Fibroblast of upper back skin (primary cell): ENCODE data around the gene RDX.
"Not testable (repeated sequence)": the region's sequence is repeated elsewhere in the genome, so short reads cannot be mapped to it uniquely, and the experiment has no call there.

ENCODE experiments used
- DNase-seq: peaks from one replicate; pipeline ENCODE4 v3.0.0-alpha.2; 2013

Gene RDX

GRCh38 chr11:110305169-110306018 lies 9.0 kb upstream of the RDX start:
- DNase-seq = peak; percentile 25

- DNase-seq = no peak
Observed at GRCh38 chr11:110303414-110303826, 7.0 kb upstream of the RDX start.

GRCh38 chr11:110301577-110301976 lies 5.2 kb upstream of the RDX start:
- no peak for DNase-seq

GRCh38 chr11:110301032-110301431 lies 4.6 kb upstream of the RDX start:
- DNase-seq = no peak

DNA sequence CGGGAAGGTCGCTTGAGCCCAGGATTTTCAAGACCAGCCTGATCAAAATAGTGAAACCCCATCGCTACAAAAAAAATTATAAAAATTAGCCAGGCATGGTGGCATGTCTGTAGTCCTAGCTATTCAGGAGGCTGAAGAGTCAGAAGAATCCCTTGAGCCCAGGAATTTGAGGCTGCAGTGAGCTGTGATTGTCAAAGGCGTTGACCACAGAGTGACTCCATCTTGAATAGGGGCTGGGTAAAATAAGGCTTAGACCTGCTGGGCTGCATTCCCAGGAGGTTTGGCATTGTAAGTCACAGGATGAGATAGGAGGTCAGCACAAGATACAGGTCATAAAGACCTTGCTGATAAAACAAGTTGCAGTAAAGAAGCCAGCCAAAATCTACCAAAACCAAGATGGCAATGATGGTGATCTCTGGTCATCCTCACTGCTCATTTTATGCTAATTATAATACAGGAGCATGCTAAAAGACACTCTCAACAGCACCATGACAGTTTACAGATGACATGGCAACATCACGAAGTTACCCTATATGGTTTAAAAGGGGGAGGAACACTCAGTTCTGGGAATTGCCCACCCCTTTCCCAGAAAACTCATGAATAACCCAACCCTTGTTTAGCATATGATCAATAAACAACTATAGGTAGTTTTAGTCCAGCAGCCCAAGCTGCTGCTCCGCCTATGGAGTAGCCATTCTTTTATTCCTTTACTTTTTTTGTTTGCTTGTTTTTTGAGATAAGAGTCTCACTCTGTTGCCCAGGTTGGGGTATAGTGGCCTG lies 2.8 kb upstream of the RDX start:
- no peak for DNase-seq

GRCh38 chr11:110298301-110298765 lies 1.9 kb upstream of the RDX start:
- no peak for DNase-seq

GRCh38 chr11:110297726-110298300 lies 1.4 kb upstream of the RDX start:
- DNase-seq = peak; percentile 29

- DNase-seq = peak; percentile 18
Observed at GRCh38 chr11:110297076-110297725, 787 bp upstream of the RDX start.

DNA sequence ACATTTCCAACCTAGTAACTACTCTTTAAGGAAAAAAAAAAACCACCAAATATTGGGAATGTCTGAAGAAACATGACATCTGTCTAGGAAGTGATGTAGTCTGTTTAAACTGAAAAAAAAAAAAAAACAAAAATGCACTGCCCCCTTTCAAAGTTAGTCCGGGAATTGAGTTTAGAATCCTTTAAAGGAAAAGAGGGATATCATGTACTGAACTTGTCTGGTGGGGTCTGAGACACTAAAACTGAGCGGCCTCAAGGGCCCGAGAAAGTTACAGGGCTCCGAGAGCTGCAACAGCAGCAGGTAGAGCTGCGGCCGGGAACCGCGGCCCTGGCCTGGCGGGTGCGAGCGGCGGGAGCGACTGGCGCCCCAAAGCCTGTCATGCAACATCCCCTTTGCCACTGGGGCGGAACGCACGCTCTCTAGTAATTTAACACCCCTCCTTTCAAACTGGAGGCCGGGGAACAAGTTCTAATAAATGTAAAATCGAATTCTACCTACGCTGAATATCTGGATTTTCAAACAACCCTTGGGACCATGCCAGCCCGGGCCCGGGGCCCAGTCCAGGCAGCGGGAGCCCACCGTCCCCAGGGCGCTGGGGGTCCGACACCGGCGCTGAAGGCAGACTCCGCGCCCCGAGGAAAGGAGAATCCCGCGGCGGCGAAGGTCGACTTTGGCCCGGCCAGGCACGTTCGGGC lies 736 bp downstream of the RDX start:
- DNase-seq = peak; percentile 26

DNA sequence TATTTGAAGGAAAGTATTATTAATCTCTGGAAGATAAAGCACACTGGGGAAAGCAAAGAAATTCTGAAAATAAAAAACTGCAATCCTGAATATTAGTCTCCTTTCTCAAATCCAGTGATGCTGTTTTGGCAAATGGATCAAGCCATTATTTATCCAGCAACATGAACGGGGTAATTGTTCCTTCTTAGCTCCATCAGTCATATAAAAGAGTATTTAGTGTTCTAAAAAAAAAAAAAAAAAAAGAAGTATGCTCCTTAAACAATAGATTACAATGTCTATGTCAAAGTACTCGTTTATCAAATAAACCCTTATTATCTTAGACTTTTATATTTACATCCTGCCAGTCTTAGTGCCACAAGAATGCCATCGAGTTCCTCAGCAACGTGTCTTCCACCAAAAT lies 1.3 kb downstream of the RDX start:
- DNase-seq = no peak

- DNase-seq = no peak
Observed at GRCh38 chr11:110294509-110294908, 1.9 kb downstream of the RDX start.

DNA sequence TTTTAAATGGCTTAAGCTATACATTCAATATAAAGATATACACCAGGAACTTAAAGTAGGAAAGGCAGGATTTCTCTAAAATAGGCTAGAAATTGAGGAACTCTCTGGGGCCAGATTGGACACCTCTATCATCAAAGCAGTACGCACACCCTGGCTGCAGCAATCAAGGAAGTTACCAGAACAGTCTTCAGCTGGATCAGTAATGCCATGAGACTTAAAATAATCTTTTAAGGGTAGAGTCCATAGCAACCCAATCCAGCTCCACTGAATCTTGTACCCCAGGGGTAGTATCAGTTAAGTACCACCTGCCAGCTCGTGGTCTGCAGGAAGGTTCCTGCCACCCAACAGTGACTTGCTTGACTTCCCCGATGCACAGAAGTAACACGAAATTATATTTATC lies 3.0 kb downstream of the RDX start:
- no peak for DNase-seq

GRCh38 chr11:110292146-110292545 lies 4.3 kb downstream of the RDX start:
- DNase-seq = not testable (repeated sequence)

GRCh38 chr11:110290591-110291334 lies 5.7 kb downstream of the RDX start:
- no peak for DNase-seq

GRCh38 chr11:110289472-110289871 lies 6.9 kb downstream of the RDX start:
- no peak for DNase-seq

- DNase-seq = no peak
Observed at GRCh38 chr11:110287537-110287936, 8.9 kb downstream of the RDX start.

GRCh38 chr11:110286298-110287040 lies 9.9 kb downstream of the RDX start:
- no peak for DNase-seq

DNA sequence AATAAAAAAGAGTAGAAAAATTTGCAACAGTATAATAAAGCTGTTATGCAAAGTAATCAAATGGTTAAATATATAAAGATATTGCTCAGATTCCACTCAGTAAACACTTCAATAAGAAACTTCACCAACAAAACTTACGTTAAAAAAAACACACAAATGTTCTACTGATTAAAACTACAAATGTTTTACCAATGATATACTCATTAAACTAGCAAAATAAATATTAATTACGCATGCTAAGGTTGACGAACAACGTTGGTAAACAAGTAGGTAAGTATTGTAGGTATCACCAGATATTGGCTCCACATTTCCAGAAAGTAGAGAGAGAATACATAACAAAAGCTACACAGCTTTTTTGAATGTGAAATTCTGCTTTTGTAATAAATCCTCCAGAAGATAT lies 12.6 kb downstream of the RDX start:
- no peak for DNase-seq

DNA sequence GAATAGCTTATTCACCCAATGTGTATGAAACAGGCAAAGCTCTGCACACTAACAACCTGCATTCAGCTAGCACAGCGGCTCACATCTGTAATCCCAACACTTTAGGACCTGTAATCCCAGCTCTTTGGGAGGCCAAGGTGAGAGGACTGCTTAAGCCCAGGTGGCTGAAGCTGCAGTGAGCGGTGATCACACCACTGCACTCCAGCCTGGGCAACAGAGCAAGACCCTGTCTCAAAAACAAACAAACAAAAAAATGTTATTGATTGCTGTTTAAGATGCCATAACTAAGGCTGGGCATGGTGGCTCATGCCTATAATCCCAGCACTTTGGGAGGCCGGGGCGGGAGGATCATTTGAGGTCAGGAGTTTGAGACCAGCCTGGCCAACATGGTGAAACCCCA lies 15.8 kb downstream of the RDX start:
- DNase-seq = not testable (repeated sequence)

DNA sequence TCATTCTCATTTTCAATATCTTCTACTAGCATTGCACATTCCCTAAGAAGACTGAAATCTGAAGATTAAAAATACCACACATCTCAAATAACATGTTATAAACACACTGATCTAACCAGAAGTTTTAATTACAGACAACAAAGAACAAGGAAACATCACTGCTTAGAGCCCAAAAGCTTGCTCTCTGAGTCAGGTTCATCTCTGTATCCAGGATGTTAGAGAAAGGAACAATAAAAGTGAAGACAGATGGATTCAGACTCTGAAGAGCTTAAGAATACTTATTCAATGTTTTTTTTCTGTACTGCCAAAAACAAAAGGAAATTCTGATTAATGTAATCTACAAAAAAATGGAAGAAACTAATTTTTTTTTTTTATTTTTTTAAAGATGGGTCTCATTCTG lies 16.5 kb downstream of the RDX start:
- no peak for DNase-seq

GRCh38 chr11:110272919-110273318 lies 23.5 kb downstream of the RDX start:
- peak; percentile 19 for DNase-seq
